ENCODE data around the gene YBX2.
A peak's percentile ranks its signal among the peaks of the same experiment; 100 is the strongest.

The YBX2 gene

GRCh38 chr17:7295230-7296180 is 1.1 kb upstream of the YBX2 start:
- no peak for DNase-seq

GRCh38 chr17:7293816-7294613 is 424 bp downstream of the YBX2 start:
- peak; percentile 72 for DNase-seq

- no peak for DNase-seq
Observed at GRCh38 chr17:7293159-7293558, 1.3 kb downstream of the YBX2 start.

GRCh38 chr17:7292729-7293128 is 1.7 kb downstream of the YBX2 start:
- DNase-seq, result no peak

GRCh38 chr17:7292194-7292593 is 2.2 kb downstream of the YBX2 start:
- no peak for DNase-seq

- no peak for DNase-seq
Observed at GRCh38 chr17:7290685-7291084, 3.8 kb downstream of the YBX2 start.

- DNase-seq, result no peak
Observed at GRCh38 chr17:7290166-7290565, 4.3 kb downstream of the YBX2 start.

GRCh38 chr17:7289256-7290032 is 5.0 kb downstream of the YBX2 start:
- DNase-seq, result no peak

- DNase-seq, result no peak
Observed at GRCh38 chr17:7285679-7286078, 8.8 kb downstream of the YBX2 start.

GRCh38 chr17:7284911-7285310 is 9.5 kb downstream of the YBX2 start:
- no peak for DNase-seq

GRCh38 chr17:7283471-7284216 is 10.8 kb downstream of the YBX2 start:
- DNase-seq, result no peak

GRCh38 chr17:7282752-7283321 is 11.6 kb downstream of the YBX2 start:
- DNase-seq, result peak; percentile 90

GRCh38 chr17:7281953-7282751 is 12.3 kb downstream of the YBX2 start:
- DNase-seq, result peak; percentile 6

GRCh38 chr17:7281074-7281952 is 13.1 kb downstream of the YBX2 start, which contains the start of gene SLC2A4:
Gene SLC2A4 (plus strand): TSS chr17:7281718. CDS start chr17:7281935, 217 bp downstream.
- DNase-seq, result peak; percentile 97

- DNase-seq, result peak; percentile 91
Observed at GRCh38 chr17:7280519-7281073, 13.8 kb downstream of the YBX2 start.

GRCh38 chr17:7279448-7279847 is 15.0 kb downstream of the YBX2 start:
- no peak for DNase-seq

- DNase-seq, result no peak
Observed at GRCh38 chr17:7266784-7267183, 27.7 kb downstream of the YBX2 start.

- DNase-seq, result no peak
Observed at GRCh38 chr17:7263801-7264078, 30.7 kb downstream of the YBX2 start.

GRCh38 chr17:7262935-7263800 is 31.3 kb downstream of the YBX2 start:
- peak; percentile 35 for DNase-seq

Measured in hematopoietic multipotent progenitor cell treated with erythropoietin and hydrocortisone succinate and interleukin-3 and kit ligand, for 8 days (in vitro differentiated cells).